Ammon's horn (tissue), 1 donor: Measurements from ENCODE around the gene ZNF473.

ENCODE experiments used
- DNase-seq: peaks from one replicate; pipeline ENCODE4 v3.0.0-alpha.2; 2016; ENCODE audit warnings: low spot score

The ZNF473 gene

GRCh38 chr19:50003254-50003788 is 22.5 kb upstream of the ZNF473 start:
- no peak for DNase-seq

- DNase-seq: peak; percentile 33
Observed at GRCh38 chr19:50003810-50004419, 21.9 kb upstream of the ZNF473 start.

- no peak for DNase-seq
Observed at GRCh38 chr19:50005428-50005827, 20.4 kb upstream of the ZNF473 start.

GRCh38 chr19:50007170-50007569 is 18.6 kb upstream of the ZNF473 start:
- no peak for DNase-seq

- DNase-seq: no peak
Observed at GRCh38 chr19:50007947-50008346, 17.9 kb upstream of the ZNF473 start.

- DNase-seq: no peak
Observed at GRCh38 chr19:50008532-50008931, 17.3 kb upstream of the ZNF473 start.

GRCh38 chr19:50016225-50016807 is 9.5 kb upstream of the ZNF473 start:
- no peak for DNase-seq

- no peak for DNase-seq
Observed at GRCh38 chr19:50020481-50020880, 5.3 kb upstream of the ZNF473 start.

GRCh38 chr19:50022823-50023222 is 3.0 kb upstream of the ZNF473 start:
- no peak for DNase-seq

- DNase-seq: no peak
Observed at GRCh38 chr19:50024719-50025021, 1.1 kb upstream of the ZNF473 start.

GRCh38 chr19:50025022-50025793 is 597 bp upstream of the ZNF473 start, which contains the start of gene VRK3:
Gene VRK3, minus strand, starts transcription at chr19:50025372. Its CDS starts 9,210 bp downstream, at chr19:50016162.
- peak; percentile 99 for DNase-seq

- no peak for DNase-seq
Observed at GRCh38 chr19:50026550-50026906, 723 bp downstream of the ZNF473 start.

GRCh38 chr19:50030225-50030624 is 4.4 kb downstream of the ZNF473 start:
- no peak for DNase-seq

GRCh38 chr19:50030937-50031336 is 5.1 kb downstream of the ZNF473 start:
- DNase-seq: no peak

GRCh38 chr19:50036908-50037307 is 11.1 kb downstream of the ZNF473 start:
- no peak for DNase-seq

GRCh38 chr19:50039968-50040367 is 14.2 kb downstream of the ZNF473 start:
- DNase-seq: no peak

- DNase-seq: no peak
Observed at GRCh38 chr19:50040967-50041366, 15.2 kb downstream of the ZNF473 start.

GRCh38 chr19:50042363-50043024 is 16.7 kb downstream of the ZNF473 start:
- DNase-seq: peak; percentile 38

GRCh38 chr19:50043967-50044366 is 18.2 kb downstream of the ZNF473 start:
- DNase-seq: no peak

GRCh38 chr19:50044922-50045321 is 19.1 kb downstream of the ZNF473 start:
- no peak for DNase-seq

- peak; percentile 81 for DNase-seq
Observed at GRCh38 chr19:50046649-50047503, 21.1 kb downstream of the ZNF473 start.

- DNase-seq: no peak
Observed at GRCh38 chr19:50047671-50048070, 21.9 kb downstream of the ZNF473 start.
